ENCODE measurements around the gene CHD6.

DNA sequence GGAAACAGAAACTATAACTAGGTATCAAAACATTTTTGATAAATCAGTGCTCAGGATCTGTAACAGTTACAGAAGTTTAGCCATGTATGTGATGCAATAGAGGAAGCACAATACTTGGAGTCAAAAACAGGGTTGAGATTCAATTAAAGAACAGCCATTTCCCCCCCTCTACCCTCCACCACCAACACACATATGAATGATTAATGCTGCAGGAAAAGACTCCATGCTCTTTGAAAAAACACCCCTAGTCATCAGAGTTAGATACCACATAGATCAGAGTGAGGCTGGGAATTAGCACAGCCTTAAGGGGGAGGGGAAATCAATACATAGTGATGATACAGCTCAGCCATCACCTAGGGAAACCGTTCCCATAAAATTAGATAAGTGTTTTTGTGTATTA lies 142.7 kb downstream of the CHD6 start:
- TF ChIP-seq, protein P1, sequence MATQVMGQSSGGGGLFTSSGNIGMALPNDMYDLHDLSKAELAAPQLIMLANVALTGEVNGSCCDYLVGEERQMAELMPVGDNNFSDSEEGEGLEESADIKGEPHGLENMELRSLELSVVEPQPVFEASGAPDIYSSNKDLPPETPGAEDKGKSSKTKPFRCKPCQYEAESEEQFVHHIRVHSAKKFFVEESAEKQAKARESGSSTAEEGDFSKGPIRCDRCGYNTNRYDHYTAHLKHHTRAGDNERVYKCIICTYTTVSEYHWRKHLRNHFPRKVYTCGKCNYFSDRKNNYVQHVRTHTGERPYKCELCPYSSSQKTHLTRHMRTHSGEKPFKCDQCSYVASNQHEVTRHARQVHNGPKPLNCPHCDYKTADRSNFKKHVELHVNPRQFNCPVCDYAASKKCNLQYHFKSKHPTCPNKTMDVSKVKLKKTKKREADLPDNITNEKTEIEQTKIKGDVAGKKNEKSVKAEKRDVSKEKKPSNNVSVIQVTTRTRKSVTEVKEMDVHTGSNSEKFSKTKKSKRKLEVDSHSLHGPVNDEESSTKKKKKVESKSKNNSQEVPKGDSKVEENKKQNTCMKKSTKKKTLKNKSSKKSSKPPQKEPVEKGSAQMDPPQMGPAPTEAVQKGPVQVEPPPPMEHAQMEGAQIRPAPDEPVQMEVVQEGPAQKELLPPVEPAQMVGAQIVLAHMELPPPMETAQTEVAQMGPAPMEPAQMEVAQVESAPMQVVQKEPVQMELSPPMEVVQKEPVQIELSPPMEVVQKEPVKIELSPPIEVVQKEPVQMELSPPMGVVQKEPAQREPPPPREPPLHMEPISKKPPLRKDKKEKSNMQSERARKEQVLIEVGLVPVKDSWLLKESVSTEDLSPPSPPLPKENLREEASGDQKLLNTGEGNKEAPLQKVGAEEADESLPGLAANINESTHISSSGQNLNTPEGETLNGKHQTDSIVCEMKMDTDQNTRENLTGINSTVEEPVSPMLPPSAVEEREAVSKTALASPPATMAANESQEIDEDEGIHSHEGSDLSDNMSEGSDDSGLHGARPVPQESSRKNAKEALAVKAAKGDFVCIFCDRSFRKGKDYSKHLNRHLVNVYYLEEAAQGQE (IDR thresholded peaks at IDR 0.05; ENCODE audit: low read depth), result no peak
- TF ChIP-seq, protein P2, sequence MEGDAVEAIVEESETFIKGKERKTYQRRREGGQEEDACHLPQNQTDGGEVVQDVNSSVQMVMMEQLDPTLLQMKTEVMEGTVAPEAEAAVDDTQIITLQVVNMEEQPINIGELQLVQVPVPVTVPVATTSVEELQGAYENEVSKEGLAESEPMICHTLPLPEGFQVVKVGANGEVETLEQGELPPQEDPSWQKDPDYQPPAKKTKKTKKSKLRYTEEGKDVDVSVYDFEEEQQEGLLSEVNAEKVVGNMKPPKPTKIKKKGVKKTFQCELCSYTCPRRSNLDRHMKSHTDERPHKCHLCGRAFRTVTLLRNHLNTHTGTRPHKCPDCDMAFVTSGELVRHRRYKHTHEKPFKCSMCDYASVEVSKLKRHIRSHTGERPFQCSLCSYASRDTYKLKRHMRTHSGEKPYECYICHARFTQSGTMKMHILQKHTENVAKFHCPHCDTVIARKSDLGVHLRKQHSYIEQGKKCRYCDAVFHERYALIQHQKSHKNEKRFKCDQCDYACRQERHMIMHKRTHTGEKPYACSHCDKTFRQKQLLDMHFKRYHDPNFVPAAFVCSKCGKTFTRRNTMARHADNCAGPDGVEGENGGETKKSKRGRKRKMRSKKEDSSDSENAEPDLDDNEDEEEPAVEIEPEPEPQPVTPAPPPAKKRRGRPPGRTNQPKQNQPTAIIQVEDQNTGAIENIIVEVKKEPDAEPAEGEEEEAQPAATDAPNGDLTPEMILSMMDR (IDR thresholded peaks at IDR 0.05 in 2 of 3, conservative IDR thresholded peaks at IDR 0.05 in 1 of 3; ENCODE audit: borderline replicate concordance in 1 of 3, insufficient read depth in 1 of 3, low read depth in 2 of 3, low read length in 2 of 3), result no peak
- no peak for TF ChIP-seq POLR2A (IDR thresholded peaks at IDR 0.05; ENCODE audit: borderline replicate concordance, extremely low read depth, insufficient read depth, insufficient read length)
- no peak for TF ChIP-seq EZH2 (IDR thresholded peaks at IDR 0.05)
- TF ChIP-seq ZNF274 (IDR thresholded peaks at IDR 0.05; ENCODE audit: low read depth, low read length), result no peak
- no peak for TF ChIP-seq EGR1 (IDR thresholded peaks at IDR 0.05; ENCODE audit: low read depth)
- no peak for TF ChIP-seq POLR2AphosphoS5 (IDR thresholded peaks at IDR 0.05; ENCODE audit: low read depth, low read length)
- no peak for TF ChIP-seq TCF7L2 (IDR thresholded peaks at IDR 0.05; ENCODE audit: borderline replicate concordance, extremely low read depth, insufficient read depth, insufficient read length)
- no peak for TF ChIP-seq SIN3A (IDR thresholded peaks at IDR 0.05; ENCODE audit: low read depth)

Measured in HCT116 (cell line).